ENCODE results near the gene DDX18.

DDX18 gene

DNA sequence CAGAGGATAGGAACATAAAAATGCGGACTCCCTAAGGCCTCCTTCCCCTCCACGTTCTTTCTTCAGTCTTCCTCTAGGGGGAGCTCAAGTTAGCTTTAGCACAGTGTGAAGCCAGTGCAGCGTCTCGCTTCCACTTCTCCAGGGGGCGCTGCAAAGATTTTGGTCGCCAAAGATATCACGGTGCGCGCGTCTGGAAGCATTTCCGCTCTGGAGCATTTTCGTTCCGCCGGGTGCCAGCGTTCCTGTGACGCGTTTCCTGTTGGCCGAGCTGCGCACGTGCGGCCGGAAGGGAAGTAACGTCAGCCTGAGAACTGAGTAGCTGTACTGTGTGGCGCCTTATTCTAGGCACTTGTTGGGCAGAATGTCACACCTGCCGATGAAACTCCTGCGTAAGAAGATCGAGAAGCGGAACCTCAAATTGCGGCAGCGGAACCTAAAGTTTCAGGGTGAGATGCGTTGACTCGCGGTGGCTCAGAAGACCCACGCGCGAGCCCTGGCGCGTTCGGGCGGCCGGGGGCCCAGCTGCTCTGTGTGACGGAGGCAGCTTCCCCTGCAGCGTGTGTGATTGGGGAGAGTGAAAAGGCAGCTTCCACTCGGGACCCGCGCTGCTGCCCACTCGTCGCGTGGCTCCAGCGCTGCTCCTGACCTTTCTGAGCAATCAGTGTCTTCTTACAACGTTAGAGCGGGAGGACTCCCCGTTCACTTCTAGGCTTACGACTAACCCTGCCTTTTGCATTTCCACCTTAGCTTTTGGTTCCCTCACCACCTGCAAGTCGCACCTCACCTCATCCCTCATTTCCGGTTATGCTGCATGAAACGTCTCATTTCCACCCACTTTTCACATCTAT, at the start of gene DDX18:
TSS of gene DDX18 (plus strand) at position 275 of the 848 bp plus-strand sequence. CDS start at position 362, 87 bp downstream.
- Histone ChIP-seq H3K4me3 (ENCODE audit: low read depth in 1 of 2, low read length in 2 of 2) (peak within 1 kb of the TSS; percentile 63 to 99), H3K4me1 (ENCODE audit: insufficient read depth, low read length) (peaks cover 12% of the 10 kb centered on the region), H3K9me3 (ENCODE audit: low read length) (no peaks in the 10 kb centered on the region)

DNA sequence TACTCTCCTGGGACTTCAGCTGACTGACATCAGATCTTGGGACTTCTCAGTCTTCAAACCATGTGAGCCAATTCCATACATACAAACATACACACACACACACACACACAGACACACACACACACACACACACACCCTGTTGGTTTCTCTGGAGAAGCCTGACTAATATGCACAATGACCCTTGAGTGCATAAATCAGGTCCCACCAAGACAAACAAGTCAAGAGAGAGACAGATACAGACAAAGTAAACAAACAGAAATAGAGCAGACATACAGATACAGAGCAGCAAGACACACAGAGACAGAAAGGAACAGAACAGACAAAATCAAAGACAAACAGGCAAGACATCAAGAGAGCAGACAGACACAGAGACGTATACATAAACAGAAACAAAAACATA, 43.8 kb upstream of the DDX18 start:
- H3K4me3 ChIP-seq (ENCODE audit: low read depth in 1 of 2, low read length in 2 of 2): no peak overlapping the region
- H3K27me3 ChIP-seq (ENCODE audit: control insufficient read depth in 1 of 2, insufficient read depth in 2 of 2, low read length in 2 of 2): no peaks in the 10 kb centered on the region
- no peaks in the 10 kb centered on the region for H3K9me3 ChIP-seq (ENCODE audit: low read length)
- H3K36me3 ChIP-seq (ENCODE audit: insufficient read depth, low read length): no peaks in the 10 kb centered on the region
- H3K27ac ChIP-seq (ENCODE audit: low read depth, low read length): no peak overlapping the region
- no peak overlapping the region for H3K9ac ChIP-seq (ENCODE audit: low read length)
- H3K4me1 ChIP-seq (ENCODE audit: insufficient read depth, low read length): no peaks in the 10 kb centered on the region

More for the DNA sequence above, at the start of gene DDX18:
- Histone ChIP-seq H3K9ac (ENCODE audit: low read length) (peak within 1 kb of the TSS; percentile 96), H3K36me3 (ENCODE audit: insufficient read depth, low read length) (peaks cover 22% of the 10 kb centered on the region), H3K27ac (ENCODE audit: low read depth, low read length) (peak within 1 kb of the TSS; percentile 80), H3K27me3 (ENCODE audit: control insufficient read depth in 1 of 2, insufficient read depth in 2 of 2, low read length in 2 of 2) (no peaks in the 10 kb centered on the region)

DNA sequence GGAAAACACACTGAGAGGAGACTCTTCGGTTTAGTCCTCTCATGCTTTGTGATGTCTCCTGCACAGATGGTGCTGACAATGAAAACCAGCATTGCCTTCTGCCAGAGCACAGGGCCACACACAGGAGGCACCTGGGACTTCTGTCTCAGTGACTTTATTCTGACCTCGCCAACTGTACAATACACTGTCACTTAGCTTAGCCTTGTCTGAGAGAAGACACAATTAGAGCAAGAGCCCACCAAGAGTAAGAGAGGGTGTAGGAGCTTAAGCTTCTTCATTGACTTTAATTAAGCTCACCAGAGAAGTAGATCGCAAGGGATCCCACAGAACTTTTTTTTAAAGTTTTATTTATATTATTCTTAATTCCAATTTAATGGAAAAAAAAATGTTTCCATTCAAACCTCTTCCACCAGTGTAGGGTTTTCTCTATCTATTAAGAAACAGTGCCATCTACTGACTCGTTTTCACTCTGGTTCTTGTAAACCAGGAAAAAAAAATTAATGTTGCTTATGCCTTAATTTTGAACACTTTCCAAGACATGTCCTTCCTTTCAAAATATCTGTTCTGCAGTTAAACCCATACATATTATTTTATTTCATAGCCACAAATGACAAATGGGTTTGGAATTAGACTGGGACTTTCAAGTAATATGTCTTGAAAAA, 42.4 kb upstream of the DDX18 start:
- H3K4me1 ChIP-seq (ENCODE audit: insufficient read depth, low read length): no peaks in the 10 kb centered on the region
- no peaks in the 10 kb centered on the region for H3K9me3 ChIP-seq (ENCODE audit: low read length)
- H3K9ac ChIP-seq (ENCODE audit: low read length): no peak overlapping the region
- H3K27me3 ChIP-seq (ENCODE audit: control insufficient read depth in 1 of 2, insufficient read depth in 2 of 2, low read length in 2 of 2): no peaks in the 10 kb centered on the region
- no peak overlapping the region for H3K4me3 ChIP-seq (ENCODE audit: low read depth in 1 of 2, low read length in 2 of 2)
- H3K27ac ChIP-seq (ENCODE audit: low read depth, low read length): no peak overlapping the region
- no peaks in the 10 kb centered on the region for H3K36me3 ChIP-seq (ENCODE audit: insufficient read depth, low read length)

DNA sequence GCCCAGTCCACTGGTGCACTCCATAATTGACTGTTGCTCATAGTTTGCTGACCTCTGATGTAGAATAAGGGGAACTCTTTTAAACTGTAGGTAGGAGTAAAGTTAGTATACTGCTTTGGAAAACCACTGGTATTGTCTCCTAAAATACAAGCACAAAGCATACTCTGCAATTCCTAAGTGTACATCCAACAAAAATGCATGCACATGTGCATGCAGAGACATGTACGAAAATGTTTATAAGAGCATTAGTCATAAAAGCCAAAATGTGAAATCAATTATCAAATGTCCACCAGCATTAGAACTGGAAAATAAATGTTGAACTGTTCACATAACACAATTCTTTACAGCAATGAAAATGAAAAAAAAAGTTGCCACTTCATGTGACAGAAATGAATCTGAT, 39.8 kb upstream of the DDX18 start:
- no peaks in the 10 kb centered on the region for H3K36me3 ChIP-seq (ENCODE audit: insufficient read depth, low read length)
- H3K4me1 ChIP-seq (ENCODE audit: insufficient read depth, low read length): no peaks in the 10 kb centered on the region
- no peaks in the 10 kb centered on the region for H3K27me3 ChIP-seq (ENCODE audit: control insufficient read depth in 1 of 2, insufficient read depth in 2 of 2, low read length in 2 of 2)
- no peak overlapping the region for H3K9ac ChIP-seq (ENCODE audit: low read length)
- H3K9me3 ChIP-seq (ENCODE audit: low read length): no peaks in the 10 kb centered on the region
- no peak overlapping the region for H3K4me3 ChIP-seq (ENCODE audit: low read depth in 1 of 2, low read length in 2 of 2)
- no peak overlapping the region for H3K27ac ChIP-seq (ENCODE audit: low read depth, low read length)

DNA sequence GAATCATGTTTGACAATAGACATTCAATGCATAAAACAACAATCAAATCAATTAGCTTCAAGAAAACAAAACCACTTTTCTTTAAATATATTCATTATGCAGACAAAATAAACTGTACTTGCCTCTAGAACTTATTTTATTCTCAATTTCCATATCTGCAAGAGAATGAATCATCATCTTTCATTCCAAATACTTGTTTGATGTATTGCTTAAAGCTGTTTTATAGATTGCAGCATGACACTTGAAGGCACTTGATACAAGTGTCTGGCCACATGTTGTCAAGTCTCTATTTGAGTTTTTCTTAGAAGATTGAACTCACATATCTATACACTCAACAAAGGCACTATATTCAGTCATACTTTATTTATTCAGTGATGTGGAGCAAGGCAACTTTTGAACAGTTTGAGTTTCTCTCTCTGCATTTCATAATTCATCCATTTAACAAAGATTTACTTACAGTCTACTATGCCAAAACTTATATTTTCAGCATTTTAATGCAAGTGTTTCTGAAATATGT, 38.7 kb upstream of the DDX18 start:
- Histone ChIP-seq H3K27ac (ENCODE audit: low read depth, low read length) (no peak overlapping the region), H3K9ac (ENCODE audit: low read length) (no peak overlapping the region), H3K9me3 (ENCODE audit: low read length) (no peaks in the 10 kb centered on the region), H3K4me1 (ENCODE audit: insufficient read depth, low read length) (no peaks in the 10 kb centered on the region), H3K27me3 (ENCODE audit: control insufficient read depth in 1 of 2, insufficient read depth in 2 of 2, low read length in 2 of 2) (no peaks in the 10 kb centered on the region), H3K4me3 (ENCODE audit: low read depth in 1 of 2, low read length in 2 of 2) (no peak overlapping the region), H3K36me3 (ENCODE audit: insufficient read depth, low read length) (no peaks in the 10 kb centered on the region)

- no peaks in the 10 kb centered on the region for H3K36me3 ChIP-seq (ENCODE audit: insufficient read depth, low read length)
- H3K9ac ChIP-seq (ENCODE audit: low read length): no peak overlapping the region
- no peaks in the 10 kb centered on the region for H3K4me1 ChIP-seq (ENCODE audit: insufficient read depth, low read length)
- no peaks in the 10 kb centered on the region for H3K27me3 ChIP-seq (ENCODE audit: control insufficient read depth in 1 of 2, insufficient read depth in 2 of 2, low read length in 2 of 2)
- H3K4me3 ChIP-seq (ENCODE audit: low read depth in 1 of 2, low read length in 2 of 2): no peak overlapping the region
- no peaks in the 10 kb centered on the region for H3K9me3 ChIP-seq (ENCODE audit: low read length)
- H3K27ac ChIP-seq (ENCODE audit: low read depth, low read length): no peak overlapping the region
These were observed 37.6 kb upstream of the DDX18 start for GRCh38 chr2:117776888-117777287.

- Histone ChIP-seq H3K4me3 (ENCODE audit: low read depth in 1 of 2, low read length in 2 of 2) (no peak overlapping the region), H3K27ac (ENCODE audit: low read depth, low read length) (no peak overlapping the region), H3K27me3 (ENCODE audit: control insufficient read depth in 1 of 2, insufficient read depth in 2 of 2, low read length in 2 of 2) (no peaks in the 10 kb centered on the region), H3K9ac (ENCODE audit: low read length) (no peak overlapping the region), H3K9me3 (ENCODE audit: low read length) (no peaks in the 10 kb centered on the region), H3K4me1 (ENCODE audit: insufficient read depth, low read length) (no peaks in the 10 kb centered on the region), H3K36me3 (ENCODE audit: insufficient read depth, low read length) (no peaks in the 10 kb centered on the region)
These were observed 28.8 kb upstream of the DDX18 start for GRCh38 chr2:117785740-117786139.

- Histone ChIP-seq H3K4me1 (ENCODE audit: insufficient read depth, low read length) (no peaks in the 10 kb centered on the region), H3K27ac (ENCODE audit: low read depth, low read length) (no peak overlapping the region), H3K4me3 (ENCODE audit: low read depth in 1 of 2, low read length in 2 of 2) (no peak overlapping the region), H3K36me3 (ENCODE audit: insufficient read depth, low read length) (no peaks in the 10 kb centered on the region), H3K27me3 (ENCODE audit: control insufficient read depth in 1 of 2, insufficient read depth in 2 of 2, low read length in 2 of 2) (no peaks in the 10 kb centered on the region), H3K9ac (ENCODE audit: low read length) (no peak overlapping the region), H3K9me3 (ENCODE audit: low read length) (no peaks in the 10 kb centered on the region)
These were observed 28.0 kb upstream of the DDX18 start for GRCh38 chr2:117786520-117786919.

- Histone ChIP-seq H3K4me3 (ENCODE audit: low read depth in 1 of 2, low read length in 2 of 2) (no peak overlapping the region), H3K27me3 (ENCODE audit: control insufficient read depth in 1 of 2, insufficient read depth in 2 of 2, low read length in 2 of 2) (no peaks in the 10 kb centered on the region), H3K27ac (ENCODE audit: low read depth, low read length) (no peak overlapping the region), H3K4me1 (ENCODE audit: insufficient read depth, low read length) (no peaks in the 10 kb centered on the region), H3K36me3 (ENCODE audit: insufficient read depth, low read length) (no peaks in the 10 kb centered on the region), H3K9me3 (ENCODE audit: low read length) (no peaks in the 10 kb centered on the region), H3K9ac (ENCODE audit: low read length) (no peak overlapping the region)
These were observed 25.0 kb upstream of the DDX18 start for GRCh38 chr2:117789505-117789904.

DNA sequence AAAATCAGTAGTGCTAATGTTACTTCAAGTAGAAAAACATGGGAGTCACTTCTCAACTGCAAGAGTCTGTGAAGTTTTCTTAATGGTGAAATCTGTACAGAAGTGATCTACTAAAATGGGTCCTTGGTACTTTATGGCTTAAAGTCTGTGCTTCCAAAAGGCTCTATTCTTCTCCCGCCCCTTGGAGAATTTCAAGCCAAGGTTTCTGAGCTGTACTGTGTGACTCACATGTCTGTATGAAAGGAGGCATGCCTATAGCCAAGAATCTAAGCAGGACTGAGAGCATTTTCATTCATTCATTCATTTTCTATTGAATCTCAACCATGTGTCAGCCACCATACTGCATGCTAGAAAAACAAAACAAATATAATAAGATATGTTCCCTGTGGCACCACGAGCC, 19.8 kb upstream of the DDX18 start:
- Histone ChIP-seq H3K27me3 (ENCODE audit: control insufficient read depth in 1 of 2, insufficient read depth in 2 of 2, low read length in 2 of 2) (no peaks in the 10 kb centered on the region), H3K36me3 (ENCODE audit: insufficient read depth, low read length) (no peaks in the 10 kb centered on the region), H3K4me3 (ENCODE audit: low read depth in 1 of 2, low read length in 2 of 2) (no peak overlapping the region), H3K4me1 (ENCODE audit: insufficient read depth, low read length) (no peaks in the 10 kb centered on the region), H3K9me3 (ENCODE audit: low read length) (no peaks in the 10 kb centered on the region), H3K27ac (ENCODE audit: low read depth, low read length) (no peak overlapping the region), H3K9ac (ENCODE audit: low read length) (no peak overlapping the region)

DNA sequence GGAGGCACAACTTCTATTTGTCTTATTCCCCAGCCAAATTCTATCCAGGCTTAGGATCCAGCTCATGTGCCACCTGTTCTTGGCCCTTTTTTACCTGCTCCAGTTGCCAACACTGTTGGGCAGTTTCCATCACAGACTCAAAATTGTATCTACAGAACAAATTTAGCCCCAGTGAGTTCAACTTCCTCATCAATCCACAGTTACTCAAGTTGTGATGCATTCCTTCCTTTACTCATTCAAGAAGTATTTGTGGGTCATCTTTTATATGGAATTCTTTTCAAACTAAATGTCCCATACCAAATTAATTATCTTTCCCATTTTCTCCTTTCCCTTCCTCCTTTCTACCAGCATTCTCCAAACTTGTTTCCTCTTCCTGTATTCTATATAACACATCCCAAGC, 12.7 kb upstream of the DDX18 start:
- Histone ChIP-seq H3K27me3 (ENCODE audit: control insufficient read depth in 1 of 2, insufficient read depth in 2 of 2, low read length in 2 of 2) (no peaks in the 10 kb centered on the region), H3K4me3 (ENCODE audit: low read depth in 1 of 2, low read length in 2 of 2) (no peak overlapping the region), H3K4me1 (ENCODE audit: insufficient read depth, low read length) (no peaks in the 10 kb centered on the region), H3K9me3 (ENCODE audit: low read length) (no peaks in the 10 kb centered on the region), H3K36me3 (ENCODE audit: insufficient read depth, low read length) (no peaks in the 10 kb centered on the region), H3K27ac (ENCODE audit: low read depth, low read length) (no peak overlapping the region), H3K9ac (ENCODE audit: low read length) (no peak overlapping the region)

All from muscle layer of colon (tissue), 2 donors.